T-cell (primary cell): Measurements from ENCODE around the gene IGSF5. TPM values are rescaled to one million over a fixed set of nuclear protein-coding genes. Genes with fewer than 3 reads are reported as not detected.

Experiments used
- ATAC-seq, 4 experiments: fragments of 200-7000 bp in 3 of 4; fragments of 150-1000 bp in 1 of 4; cut with Tn5 transposase; replicated peaks in 1 of 4; 1 replicate in 3 of 4; 2 replicates in 1 of 4; pipeline ENCODE4 v1.10.0; 2021; ENCODE audit warnings: moderate library complexity in 3 of 4, mild to moderate bottlenecking in 2 of 4, moderate number of reproducible peaks in 1 of 4
- CTCF ChIA-PET, 2 donors: fragments of 300-600 bp; sonication (Branson Sonifier 250); formaldehyde crosslinking; loops; one replicate each; lab custom pipeline; 2022; ENCODE audit warnings: antibody characterized with exemption in 2 of 2; lab: Charles Lee
- POLR2A ChIA-PET, 2 donors: fragments of 300-600 bp; sonication (Branson Sonifier 250); formaldehyde crosslinking; loops; one replicate each; lab custom pipeline; 2022; ENCODE audit warnings: antibody characterized with exemption in 2 of 2; lab: Charles Lee
- DNase-seq, 35 experiments: peaks; one replicate each; pipeline versions ENCODE4 v3.0.0 to v3.0.0-alpha.2; 2013 to 2023
- H3K27ac ChIP-seq: one replicate; pipeline ENCODE4 v1.5.1; 2013; ENCODE audit warnings: low read length
- H3K27me3 ChIP-seq, 2 experiments: replicated peaks in 1 of 2; 1 replicate in 1 of 2; 2 replicates in 1 of 2; pipeline versions ENCODE4 v1.6.1 to v1.7.0; 2013; ENCODE audit warnings: low read length in 1 of 2, mixed read lengths in 1 of 2; ENCODE audit not compliant: control insufficient read depth in 2 of 2, insufficient read depth in 2 of 2; ENCODE audit errors: extremely low read depth in 1 of 2
- H3K36me3 ChIP-seq, 2 donors: 1 replicate in 1 of 2; 2 replicates in 1 of 2; pipeline versions ENCODE4 v1.6.1 to v1.7.0; 2013; ENCODE audit warnings: low read length in 1 of 2; ENCODE audit not compliant: control insufficient read depth in 2 of 2, insufficient read depth in 1 of 2; ENCODE audit errors: extremely low read depth in 1 of 2
- H3K4me1 ChIP-seq, 2 experiments: 1 replicate in 1 of 2; 2 replicates in 1 of 2; pipeline versions ENCODE4 v1.6.1 to v1.7.0; 2013; ENCODE audit warnings: low read length in 2 of 2, mixed read lengths in 1 of 2; ENCODE audit not compliant: insufficient read depth in 2 of 2, control insufficient read depth in 1 of 2; ENCODE audit errors: extremely low read depth in 1 of 2
- H3K4me3 ChIP-seq, 2 donors: 1 replicate in 1 of 2; 2 replicates in 1 of 2; pipeline versions ENCODE4 v1.5.1 to v1.7.0; 2013; ENCODE audit warnings: mild to moderate bottlenecking in 2 of 2, low read length in 1 of 2, moderate library complexity in 1 of 2; ENCODE audit not compliant: control insufficient read depth in 1 of 2; ENCODE audit errors: extremely low read depth in 1 of 2
- H3K9me3 ChIP-seq: 2 replicates; pipeline ENCODE4 v1.7.0; 2013
- H3K27ac Mint-ChIP-seq, 2 donors: one replicate each; pipeline ENCODE4 v1.8.0; 2020 to 2021; ENCODE audit warnings: mild to moderate bottlenecking in 2 of 2, mixed read lengths in 2 of 2
- H3K27me3 Mint-ChIP-seq, 2 donors: one replicate each; pipeline ENCODE4 v1.8.0; 2021 to 2022; ENCODE audit warnings: mixed read lengths in 2 of 2
- H3K36me3 Mint-ChIP-seq: one replicate; pipeline ENCODE4 v1.8.0; 2021; ENCODE audit warnings: mixed read lengths
- H3K4me1 Mint-ChIP-seq, 3 donors: one replicate each; pipeline ENCODE4 v1.8.0; 2020 to 2022; ENCODE audit warnings: mixed read lengths in 3 of 3, mild to moderate bottlenecking in 1 of 3
- H3K4me3 Mint-ChIP-seq, 3 donors: one replicate each; pipeline ENCODE4 v1.8.0; 2020 to 2022; ENCODE audit warnings: mild to moderate bottlenecking in 3 of 3, mixed read lengths in 3 of 3, moderate library complexity in 3 of 3
- H3K9me3 Mint-ChIP-seq, 3 donors: one replicate each; pipeline ENCODE4 v1.8.0; 2020 to 2022; ENCODE audit warnings: mixed read lengths in 3 of 3
- WGBS: methylation state at CpG from one replicate; pipeline ENCODE4 v1.1.5; 2013; ENCODE audit warnings: missing lambda C conversion rate; ENCODE audit not compliant: insufficient coverage; 5-methylcytosine and 5-hydroxymethylcytosine counted together
- total RNA-seq, 35 experiments: library from RNA in 6 of 35; stranded (reverse) in 6 of 35; fragments of 120-200 nt in 1 of 35; gene quantifications; one replicate each; pipeline versions ENCODE4 v1.2.1 to v1.2.4 and lab custom pipeline; 2013 to 2026

IGSF5 gene
- total RNA-seq, 5 donors from 2014 or later (not counting 1 experiment from before 2014, with no cell fraction given) = not detected

GRCh38 chr21:39774227-39774626 lies 29.2 kb downstream of the IGSF5 start:
- Histone ChIP-seq H3K36me3 (no peaks in the 10 kb centered on the region), H3K27ac (no peak overlapping the region), H3K27me3 (no peaks in the 10 kb centered on the region), H3K4me1 (no peaks in the 10 kb centered on the region), H3K9me3 (no peaks in the 10 kb centered on the region), H3K4me3 (no peak overlapping the region)
- ATAC-seq = no peak
- H3K27me3 Mint-ChIP-seq = peaks cover 2 to 3% of the 10 kb centered on the region in 2 donors
- POLR2A ChIA-PET = no interaction called here
- no peaks in the 10 kb centered on the region for H3K9me3 Mint-ChIP-seq
- H3K27ac Mint-ChIP-seq = no peak overlapping the region
- no peaks in the 10 kb centered on the region for H3K4me1 Mint-ChIP-seq
- CTCF ChIA-PET = no interaction called here
- 90% methylated on average over 2 of the region's 6 CpGs for WGBS
- no peak overlapping the region for H3K4me3 Mint-ChIP-seq
- H3K36me3 Mint-ChIP-seq = no peaks in the 10 kb centered on the region
- no peak for DNase-seq

DNA sequence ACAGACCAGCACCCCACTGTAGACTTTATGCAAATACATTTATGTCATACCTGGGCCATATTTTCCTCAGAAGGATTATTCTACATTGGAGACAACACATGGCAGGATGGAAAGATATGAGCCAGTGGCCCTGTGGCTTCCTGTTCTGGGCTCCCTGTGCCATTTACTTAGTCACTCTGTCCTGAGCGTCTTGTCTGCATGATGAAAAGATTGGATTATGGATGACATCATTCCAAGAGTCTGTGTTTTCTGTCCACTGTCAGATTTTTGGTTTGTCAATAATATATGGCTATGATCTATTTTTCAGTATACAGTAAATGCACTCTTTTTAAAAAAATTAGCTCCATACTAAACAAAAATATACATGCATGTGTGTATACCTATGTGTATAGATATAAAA lies 30.8 kb downstream of the IGSF5 start:
- Mint-ChIP-seq H3K4me3 (no peak overlapping the region), H3K27me3 (peaks cover 2 to 3% of the 10 kb centered on the region in 2 donors), H3K9me3 (peaks cover 0 to 4% (median 0%) of the 10 kb centered on the region in 3 donors), H3K4me1 (no peaks in the 10 kb centered on the region), H3K27ac (no peak overlapping the region), H3K36me3 (no peaks in the 10 kb centered on the region)
- ATAC-seq = no peak
- Histone ChIP-seq H3K36me3 (no peaks in the 10 kb centered on the region), H3K4me3 (no peak overlapping the region), H3K9me3 (no peaks in the 10 kb centered on the region), H3K27me3 (no peaks in the 10 kb centered on the region), H3K4me1 (no peaks in the 10 kb centered on the region), H3K27ac (no peak overlapping the region)
- WGBS = no CpG with 5 or more reads among the region's 1 CpG
- POLR2A ChIA-PET = no interaction called here
- CTCF ChIA-PET = no interaction called here
- no peak for DNase-seq

- POLR2A ChIA-PET = no interaction called here
- CTCF ChIA-PET = no interaction called here
These were observed 31.6 kb downstream of the IGSF5 start for GRCh38 chr21:39776589-39776988.

DNA sequence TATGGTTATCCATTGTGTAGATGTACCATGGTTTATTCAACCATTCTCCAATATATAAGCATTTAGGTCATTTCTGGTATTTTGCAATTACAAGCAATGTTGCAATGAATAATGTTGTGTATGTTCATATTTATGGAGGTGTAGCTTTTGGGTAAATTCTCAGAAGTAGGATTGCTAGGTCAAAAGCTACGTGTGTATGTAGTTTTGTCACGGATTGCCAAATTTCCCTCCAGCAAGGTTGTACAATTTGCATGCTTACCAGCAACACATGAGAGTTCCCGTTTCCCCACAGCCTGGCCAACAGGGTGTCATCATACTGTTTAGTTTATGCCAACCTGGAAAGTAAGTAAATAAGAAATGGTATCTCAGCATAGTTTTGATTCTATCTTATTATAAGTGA lies 36.3 kb downstream of the IGSF5 start:
- Histone ChIP-seq H3K4me3 (no peak overlapping the region), H3K27me3 (no peaks in the 10 kb centered on the region), H3K9me3 (peaks cover 2% of the 10 kb centered on the region), H3K36me3 (no peaks in the 10 kb centered on the region), H3K4me1 (no peaks in the 10 kb centered on the region), H3K27ac (no peak overlapping the region)
- ChIA-PET POLR2A (no interaction called here), CTCF (no interaction called here)
- Mint-ChIP-seq H3K4me3 (no peak overlapping the region), H3K27me3 (no peaks in the 10 kb centered on the region), H3K27ac (no peak overlapping the region), H3K9me3 (peaks cover 0 to 4% (median 3%) of the 10 kb centered on the region in 3 donors), H3K4me1 (no peaks in the 10 kb centered on the region), H3K36me3 (no peaks in the 10 kb centered on the region)
- DNase-seq (no peak), ATAC-seq (no peak)
- WGBS = no CpG with 5 or more reads among the region's 3 CpGs

More at GRCh38 chr21:39776589-39776988, 31.6 kb downstream of the IGSF5 start:
- H3K27me3 ChIP-seq = no peaks in the 10 kb centered on the region
- no peaks in the 10 kb centered on the region for H3K36me3 ChIP-seq
- no peak overlapping the region for H3K4me3 Mint-ChIP-seq
- no CpG with 5 or more reads among the region's 3 CpGs for whole genome bisulfite sequencing
- H3K27ac ChIP-seq = no peak overlapping the region
- no peaks in the 10 kb centered on the region for H3K4me1 ChIP-seq
- H3K36me3 Mint-ChIP-seq = no peaks in the 10 kb centered on the region
- peaks cover 2 to 3% of the 10 kb centered on the region in 2 donors for H3K27me3 Mint-ChIP-seq
- no peak overlapping the region for H3K27ac Mint-ChIP-seq
- H3K9me3 Mint-ChIP-seq = peaks cover 0 to 4% (median 0%) of the 10 kb centered on the region in 3 donors
- H3K4me1 Mint-ChIP-seq = no peaks in the 10 kb centered on the region
- H3K9me3 ChIP-seq = peaks cover 2% of the 10 kb centered on the region
- DNase-seq (no peak), ATAC-seq (no peak)
- H3K4me3 ChIP-seq = no peak overlapping the region

DNA sequence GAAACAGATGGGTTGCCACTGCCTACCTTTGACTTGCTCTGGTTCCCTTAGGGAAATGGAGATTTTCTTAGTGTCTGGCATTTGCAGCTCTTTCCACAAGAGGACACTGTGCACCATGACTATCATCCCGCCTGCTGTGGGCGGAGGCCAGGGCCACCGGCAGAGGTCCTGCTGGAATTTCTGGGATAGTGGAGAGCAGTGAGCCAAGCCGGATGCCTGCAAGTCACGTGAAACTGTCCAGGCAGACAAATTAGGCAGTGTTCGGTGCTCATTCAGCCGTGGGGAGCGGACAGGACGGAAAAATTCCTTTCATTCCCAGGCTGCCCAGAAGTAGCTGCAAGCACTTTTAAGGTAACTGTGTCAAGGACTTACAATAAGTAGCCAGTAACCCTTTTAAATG lies 43.4 kb downstream of the IGSF5 start:
- ChIA-PET CTCF (no interaction called here), POLR2A (no interaction called here)
- Mint-ChIP-seq H3K9me3 (peaks cover 0 to 3% (median 0%) of the 10 kb centered on the region in 3 donors), H3K27me3 (no peaks in the 10 kb centered on the region), H3K27ac (no peak overlapping the region), H3K4me3 (no peak overlapping the region), H3K36me3 (no peaks in the 10 kb centered on the region), H3K4me1 (no peaks in the 10 kb centered on the region)
- Histone ChIP-seq H3K4me1 (no peaks in the 10 kb centered on the region), H3K9me3 (no peaks in the 10 kb centered on the region), H3K27ac (no peak overlapping the region), H3K27me3 (no peaks in the 10 kb centered on the region), H3K4me3 (no peak overlapping the region), H3K36me3 (no peaks in the 10 kb centered on the region)
- no peak for ATAC-seq
- DNase-seq = no peak
- 30% methylated on average over 2 of the region's 9 CpGs for WGBS

DNA sequence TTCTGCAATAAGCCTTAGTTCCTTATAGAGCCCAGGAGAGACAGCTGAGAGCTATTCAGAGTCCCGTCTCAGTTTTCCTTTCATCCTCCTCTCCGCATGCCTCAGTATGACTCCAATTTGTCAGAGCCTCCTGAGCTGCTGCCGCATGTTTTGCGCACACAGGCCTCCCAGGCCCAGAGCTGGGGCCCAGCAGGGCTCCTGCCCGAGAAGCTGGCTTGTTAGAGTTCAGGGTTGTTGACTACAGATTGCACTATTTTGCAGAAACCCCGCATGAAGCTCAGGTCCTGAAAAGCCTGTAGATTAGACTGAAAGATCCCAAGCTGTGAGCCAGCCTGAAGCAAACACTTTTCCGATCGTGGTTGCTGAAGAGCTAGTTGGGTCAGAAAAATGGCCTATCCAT lies 51.5 kb downstream of the IGSF5 start:
- no peak for DNase-seq
- Histone ChIP-seq H3K36me3 (no peaks in the 10 kb centered on the region), H3K27me3 (peaks cover 0 to 12% of the 10 kb centered on the region in 2 experiments), H3K27ac (no peak overlapping the region), H3K9me3 (no peaks in the 10 kb centered on the region), H3K4me1 (no peaks in the 10 kb centered on the region), H3K4me3 (no peak overlapping the region)
- ChIA-PET POLR2A (no interaction called here), CTCF (no interaction called here)
- no peak overlapping the region for H3K27ac Mint-ChIP-seq
- H3K27me3 Mint-ChIP-seq = peaks cover 0 to 5% of the 10 kb centered on the region in 2 donors
- H3K4me3 Mint-ChIP-seq = no peak overlapping the region
- H3K36me3 Mint-ChIP-seq = no peaks in the 10 kb centered on the region
- ATAC-seq = no peak
- H3K9me3 Mint-ChIP-seq = no peaks in the 10 kb centered on the region
- WGBS = 83% methylated on average over 7 of the region's 8 CpGs
- no peaks in the 10 kb centered on the region for H3K4me1 Mint-ChIP-seq

- Histone ChIP-seq H3K4me1 (no peaks in the 10 kb centered on the region), H3K27ac (no peak overlapping the region), H3K4me3 (no peak overlapping the region), H3K9me3 (no peaks in the 10 kb centered on the region), H3K27me3 (peaks cover 0 to 12% of the 10 kb centered on the region in 2 experiments), H3K36me3 (no peaks in the 10 kb centered on the region)
- DNase-seq (no peak), ATAC-seq (no peak)
- peaks cover 0 to 5% of the 10 kb centered on the region in 2 donors for H3K27me3 Mint-ChIP-seq
- no peaks in the 10 kb centered on the region for H3K9me3 Mint-ChIP-seq
- CTCF ChIA-PET = no interaction called here
- no peaks in the 10 kb centered on the region for H3K36me3 Mint-ChIP-seq
- 80% methylated on average over 6 of the region's 7 CpGs for WGBS
- H3K27ac Mint-ChIP-seq = no peak overlapping the region
- H3K4me3 Mint-ChIP-seq = no peak overlapping the region
- H3K4me1 Mint-ChIP-seq = no peaks in the 10 kb centered on the region
- POLR2A ChIA-PET = no interaction called here
These were observed 54.2 kb downstream of the IGSF5 start for GRCh38 chr21:39799178-39799577.
